Upper lobe of left lung (tissue), 6 donors: ENCODE results near the gene INTS11. TPM values are rescaled to one million over a fixed set of nuclear protein-coding genes. Genes with fewer than 3 reads are reported as not detected.

Experiments
- ATAC-seq, 2 donors: fragments of 200-7000 bp; cut with Tn5 transposase; one replicate each; pipeline ENCODE4 v1.9.1; 2022; ENCODE audit warnings: mild to moderate bottlenecking in 2 of 2, moderate library complexity in 2 of 2; ENCODE audit not compliant: low FRiP score in 2 of 2
- DNase-seq, 2 donors: peaks; one replicate each; pipeline ENCODE4 v3.0.0-alpha.2; 2019 to 2020
- H3K27ac ChIP-seq, 4 donors: fragments of 200-600 bp; sonication (generic); one replicate each; pipeline ENCODE4 v1.5.1; 2016 to 2019
- H3K27me3 ChIP-seq, 4 donors: fragments of 200-600 bp; sonication (generic); one replicate each; pipeline ENCODE4 v1.5.1; 2017 to 2019
- H3K36me3 ChIP-seq, 4 donors: fragments of 200-600 bp; sonication (generic); one replicate each; pipeline ENCODE4 v1.5.1; 2016 to 2019
- H3K4me1 ChIP-seq, 4 donors: fragments of 200-600 bp; sonication (generic); one replicate each; pipeline ENCODE4 v1.5.1; 2018 to 2019
- H3K4me3 ChIP-seq, 4 donors: fragments of 200-600 bp; sonication (generic); one replicate each; pipeline ENCODE4 v1.5.1; 2017 to 2019; ENCODE audit warnings: mild to moderate bottlenecking in 2 of 4, moderate library complexity in 1 of 4
- H3K9me3 ChIP-seq, 4 donors: fragments of 200-600 bp; sonication (generic); one replicate each; pipeline ENCODE4 v1.5.1; 2018 to 2019
- CTCF ChIP-seq, 6 experiments: fragments of 450-650 bp in 4 of 6; fragments of 200-600 bp in 2 of 6; sonication (generic) in 2 of 6; IDR thresholded peaks; one replicate each; pipeline ENCODE4 v1.5.1; 2016 to 2019; ENCODE audit warnings: antibody characterized with exemption in 6 of 6
- EP300 ChIP-seq, 4 donors: sonication (generic); formaldehyde crosslinking; IDR thresholded peaks; one replicate each; pipeline ENCODE4 v1.5.1; 2017; ENCODE audit warnings: antibody characterized with exemption in 4 of 4, control low read depth in 2 of 4
- POLR2A ChIP-seq, 4 donors: fragments of 450-650 bp; IDR thresholded peaks; one replicate each; pipeline ENCODE4 v1.5.1; 2016 to 2017; ENCODE audit warnings: antibody characterized with exemption in 4 of 4, mild to moderate bottlenecking in 2 of 4
- POLR2AphosphoS5 ChIP-seq, 2 donors: sonication (generic); formaldehyde crosslinking; IDR thresholded peaks; one replicate each; pipeline ENCODE4 v1.5.1; 2017; ENCODE audit warnings: antibody characterized with exemption in 2 of 2
- WGBS, 2 donors: methylation state at CpG; one replicate each; pipeline ENCODE4 v1.1.5; 2017 to 2018; 5-methylcytosine and 5-hydroxymethylcytosine counted together
- total RNA-seq, 6 donors: library from RNA; depleted of rRNA in 4 of 6; stranded (reverse); fragments of >200 nt in 4 of 6; gene quantifications; one replicate each; pipeline versions ENCODE4 v1.1.0 to v1.2.1, GENCODE V29; 2016 to 2021
- donor health status: DM: no; HTN: no; CAD: no; lungs with moderate emphysema.
- donor health status: DM: no; HTN: yes; CAD: no; lungs with severe emphysema.

INTS11 gene
- total RNA-seq, 6 donors from 2014 or later: 71.7 to 267 (median 90.5) TPM

- 30 to 31% methylated on average over 2 to 4 of the region's 5 CpGs for WGBS, 2 donors
- H3K36me3 ChIP-seq: peaks cover 0 to 6% (median 0%) of the 10 kb centered on the region in 4 donors
- peak overlapping the region in 3 of 4 donors; percentile 48 to 70 (median 52) for H3K27ac ChIP-seq
These were observed 28.4 kb upstream of the INTS11 start for GRCh38 chr1:1352786-1353388.

DNA sequence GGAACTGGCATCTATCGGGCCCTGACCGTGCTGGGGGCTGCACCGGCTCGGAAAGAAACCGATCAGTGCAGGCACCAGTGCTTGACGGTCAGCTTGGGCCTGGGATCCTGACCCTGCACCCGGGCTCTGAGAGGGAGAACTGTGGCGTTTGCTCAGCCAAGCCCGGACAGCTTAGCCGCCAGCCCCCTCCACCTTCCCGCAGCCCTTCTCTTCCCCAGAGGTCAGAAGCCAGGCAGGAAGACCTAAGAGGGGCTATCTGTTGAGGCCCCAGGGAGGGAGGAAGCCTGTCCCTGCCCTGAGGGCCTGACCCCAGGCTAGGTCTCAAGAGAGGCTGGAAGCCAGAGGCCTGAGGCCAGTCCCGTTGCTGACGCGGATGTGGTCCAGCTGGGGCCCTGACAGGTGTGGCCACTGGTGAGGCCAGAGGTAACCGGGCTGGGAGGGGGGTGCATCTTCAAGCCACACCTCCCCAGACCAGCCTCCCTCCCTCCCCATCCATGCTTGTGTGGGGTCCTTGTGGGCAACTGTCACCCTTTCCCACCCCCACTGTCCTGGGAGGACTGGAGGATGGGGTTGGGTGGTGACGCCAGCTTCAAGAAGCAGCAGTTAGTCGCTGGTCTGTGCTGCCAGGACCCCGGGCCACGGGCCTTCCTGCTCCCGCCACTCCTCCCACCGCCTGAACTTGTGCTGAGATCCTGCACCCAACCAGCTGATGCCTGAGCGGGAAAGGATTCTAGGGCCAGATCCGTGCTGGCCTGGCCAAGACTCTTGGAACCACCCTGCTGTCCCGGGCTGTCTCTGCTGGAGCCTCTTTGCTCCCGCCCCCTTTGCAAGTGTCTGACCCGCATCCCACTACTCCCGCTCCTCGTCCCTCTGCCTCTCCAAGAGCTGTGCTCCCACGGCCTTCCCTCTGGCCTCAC, 27.3 kb upstream of the INTS11 start:
- Histone ChIP-seq H3K4me1 (peaks cover 43 to 68% (median 60%) of the 10 kb centered on the region in 4 donors), H3K9me3 (no peaks in the 10 kb centered on the region), H3K36me3 (peaks cover 0 to 6% (median 0%) of the 10 kb centered on the region in 4 donors), H3K27ac (peak overlapping the region in 3 of 4 donors; percentile 42 to 76 (median 70)), H3K4me3 (peak overlapping the region in 1 of 4 donors; percentile 17), H3K27me3 (peaks cover 2 to 37% (median 26%) of the 10 kb centered on the region in 4 donors)
- ATAC-seq (peak in 1 of 2 donors; percentile 60), DNase-seq (peak in 1 of 2 donors; percentile 83)
- TF ChIP-seq POLR2AphosphoS5 (IDR thresholded peaks at IDR 0.05) (peak; percentile 20 to 40), EP300 (IDR thresholded peaks at IDR 0.05) (no peak)
- WGBS, 2 donors: 57 to 77% methylated on average over 8 to 22 of the region's 29 CpGs

More at GRCh38 chr1:1352786-1353388, 28.4 kb upstream of the INTS11 start:
- ATAC-seq: no peak
- peaks cover 32 to 66% (median 53%) of the 10 kb centered on the region in 4 donors for H3K4me1 ChIP-seq
- H3K9me3 ChIP-seq: no peaks in the 10 kb centered on the region
- TF ChIP-seq POLR2AphosphoS5 (IDR thresholded peaks at IDR 0.05) (no peak), EP300 (IDR thresholded peaks at IDR 0.05) (no peak), CTCF (IDR thresholded peaks at IDR 0.05) (no peak), POLR2A (IDR thresholded peaks at IDR 0.05) (no peak)
- peak in 1 of 2 donors; percentile 25 for DNase-seq
- H3K4me3 ChIP-seq: no peak overlapping the region
- peaks cover 2 to 47% (median 28%) of the 10 kb centered on the region in 4 donors for H3K27me3 ChIP-seq

GRCh38 chr1:1349256-1350012, 25.0 kb upstream of the INTS11 start, which contains the start of gene DVL1:
Gene DVL1, minus strand, starts transcription at chr1:1349418. Its CDS starts 353 bp downstream, at chr1:1349065.
- 0% methylated on average over 16 of the region's 122 CpGs; no CpG with 5 or more reads in 1 of the 2 donors for WGBS, 2 donors
- Histone ChIP-seq H3K36me3 (peaks cover 0 to under 1% (median 0%) of the 10 kb centered on the region in 4 donors), H3K9me3 (no peaks in the 10 kb centered on the region), H3K4me3 (peak within 1 kb of the TSS; percentile 70 to 93 (median 83)), H3K4me1 (peaks cover 49 to 68% (median 63%) of the 10 kb centered on the region in 4 donors), H3K27me3 (peaks cover 1 to 17% (median 14%) of the 10 kb centered on the region in 4 donors), H3K27ac (peak within 1 kb of the TSS; percentile 66 to 89 (median 83))
- DNase-seq (peak; percentile 48 to 95), ATAC-seq (peak in 1 of 2 donors; percentile 77)
- peak in 1 of 2 donors; percentile 6 for TF ChIP-seq POLR2AphosphoS5 (IDR thresholded peaks at IDR 0.05)
- peak; percentile 43 to 72 (median 62) for TF ChIP-seq CTCF (IDR thresholded peaks at IDR 0.05)
- peak in 1 of 4 donors; percentile 70 for TF ChIP-seq POLR2A (IDR thresholded peaks at IDR 0.05)
- no peak for TF ChIP-seq EP300 (IDR thresholded peaks at IDR 0.05)

DNA sequence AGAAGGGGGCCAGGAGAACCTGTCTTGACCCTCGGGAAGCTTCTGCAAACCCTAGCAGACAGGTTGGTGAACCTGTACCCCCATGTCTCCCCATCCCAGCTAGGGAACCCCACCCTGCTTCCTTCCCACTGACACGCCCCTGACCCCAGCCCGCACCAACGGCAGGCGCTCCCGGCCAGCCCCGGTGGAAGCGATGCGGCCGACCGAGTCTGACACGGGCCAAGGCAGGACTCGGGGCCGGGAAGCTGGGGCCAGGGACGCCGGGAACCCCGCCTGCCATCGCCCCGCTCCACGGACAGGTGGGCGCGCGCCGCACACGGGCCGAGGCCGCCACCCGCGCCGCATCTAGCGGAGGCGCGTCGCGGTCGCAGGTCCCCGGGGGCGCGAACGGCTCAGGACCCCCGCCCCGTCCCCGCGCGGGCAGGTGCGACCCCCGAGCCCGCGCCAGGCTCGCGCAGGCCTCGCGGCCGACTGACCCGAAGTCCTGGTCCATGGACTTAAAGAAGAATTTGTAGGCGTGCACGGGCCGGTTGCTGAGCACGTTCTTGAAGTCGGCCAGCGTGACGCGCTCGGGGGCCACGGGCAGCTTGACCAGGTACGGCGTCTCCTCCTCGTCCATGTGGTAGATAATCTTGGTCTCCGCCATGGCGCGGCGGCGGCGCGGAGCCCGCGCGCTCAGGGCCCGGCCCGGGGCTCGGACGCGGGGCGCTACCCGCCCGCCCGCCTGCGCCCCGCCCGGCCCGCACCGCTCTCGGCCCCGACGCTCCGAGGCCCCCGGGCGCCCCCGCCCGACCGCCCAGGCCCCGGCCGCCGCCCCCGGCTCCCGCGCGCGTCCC, 24.2 kb upstream of the INTS11 start:
- WGBS, 2 donors: 0 to 1% methylated on average over 3 to 33 of the region's 109 CpGs
- Histone ChIP-seq H3K27me3 (peaks cover 0 to 10% (median 7%) of the 10 kb centered on the region in 4 donors), H3K4me1 (peaks cover 42 to 68% (median 63%) of the 10 kb centered on the region in 4 donors), H3K4me3 (peak overlapping the region; percentile 70 to 93 (median 83)), H3K27ac (peak overlapping the region; percentile 60 to 89 (median 70)), H3K9me3 (no peaks in the 10 kb centered on the region), H3K36me3 (no peaks in the 10 kb centered on the region)
- TF ChIP-seq POLR2A (IDR thresholded peaks at IDR 0.05) (no peak), POLR2AphosphoS5 (IDR thresholded peaks at IDR 0.05) (no peak), EP300 (IDR thresholded peaks at IDR 0.05) (no peak), CTCF (IDR thresholded peaks at IDR 0.05) (no peak)
- ATAC-seq (peak in 1 of 2 donors; percentile 0), DNase-seq (peak; percentile 47 to 92)
